HG02870 (cell line): ENCODE results near the gene MIER2.

Experiments
- ATAC-seq: cut with Tn5 transposase; IDR thresholded peaks from one replicate; pipeline ENCODE4 v1.9.1; 2021; ENCODE audit warnings: mild to moderate bottlenecking, moderate library complexity; ENCODE audit not compliant: unreplicated experiment

Gene MIER2

DNA sequence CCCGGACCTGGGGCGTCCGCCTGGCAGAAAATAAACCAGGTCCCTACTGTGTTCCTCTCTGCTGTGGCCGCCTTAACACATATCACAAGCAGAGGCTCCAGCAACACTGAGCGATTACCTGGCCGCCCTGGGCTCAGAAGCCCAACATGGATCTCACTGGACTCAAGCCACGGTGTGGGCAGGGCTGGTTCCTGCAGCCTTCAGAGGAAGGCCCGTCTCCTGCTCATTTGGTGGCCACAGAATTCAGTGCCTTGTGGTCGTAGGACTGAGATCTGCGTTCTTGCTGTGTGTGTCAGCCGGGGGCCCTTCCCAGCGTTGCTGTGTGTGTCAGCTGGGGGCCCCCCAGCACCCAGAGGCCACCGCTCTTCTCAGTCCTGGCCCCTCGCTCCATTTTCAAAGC, 34.1 kb upstream of the MIER2 start:
- ATAC-seq = no peak

DNA sequence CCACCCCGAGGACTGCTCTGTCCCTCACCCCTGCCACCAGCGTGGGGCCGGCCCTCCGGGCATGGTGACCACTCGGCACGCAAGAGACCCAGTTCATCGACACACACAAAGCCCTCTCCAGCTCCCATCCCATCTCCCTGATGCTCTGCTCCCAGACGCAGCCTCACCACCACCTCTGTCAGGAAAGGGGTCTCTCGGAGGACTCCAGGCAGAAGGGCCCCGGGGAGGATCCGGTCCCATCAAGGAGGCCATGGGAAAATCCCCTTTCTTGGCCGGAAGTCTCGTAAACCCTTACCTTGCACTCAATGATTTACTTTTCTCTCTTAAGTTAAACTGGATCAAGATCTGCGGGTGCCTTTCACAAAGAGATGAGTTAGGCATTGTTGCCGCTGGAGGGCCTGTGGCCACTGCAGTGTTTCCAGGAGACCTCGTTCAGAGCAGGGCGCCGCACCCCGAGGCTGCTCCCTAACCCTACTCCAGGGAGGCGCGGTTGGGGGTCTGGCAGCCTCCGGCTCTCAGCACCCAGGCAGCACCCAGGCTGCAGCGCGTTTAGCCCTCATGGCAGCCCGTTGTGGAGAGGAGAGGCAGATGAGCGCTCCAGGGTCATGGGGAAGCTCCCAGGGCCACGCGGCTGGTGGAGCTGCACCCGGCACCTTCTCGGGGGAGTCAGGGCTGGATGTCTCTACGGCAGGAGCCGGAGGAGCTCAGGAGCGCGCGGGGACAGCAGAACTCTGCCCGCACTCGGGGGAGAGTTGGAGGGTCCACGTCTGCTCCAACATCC, 33.4 kb upstream of the MIER2 start:
- no peak for ATAC-seq

DNA sequence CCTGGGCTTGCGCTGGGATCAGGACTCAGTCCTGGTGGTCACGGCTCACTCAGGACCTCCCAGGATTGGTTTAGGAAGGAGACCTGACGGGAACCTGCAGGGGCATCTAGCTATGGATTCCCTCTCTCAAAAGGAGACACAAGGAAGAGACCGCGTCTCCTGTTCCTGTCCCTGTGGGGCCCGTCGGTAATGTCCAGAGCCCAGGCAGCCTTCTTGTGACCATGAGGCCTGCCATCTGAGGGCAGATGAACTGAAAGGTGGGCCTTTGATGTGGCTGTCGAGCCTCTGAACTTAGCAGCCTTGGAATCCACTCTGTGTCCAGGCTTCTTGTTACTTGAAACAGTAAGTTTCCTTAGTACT, 31.5 kb upstream of the MIER2 start:
- ATAC-seq = no peak

DNA sequence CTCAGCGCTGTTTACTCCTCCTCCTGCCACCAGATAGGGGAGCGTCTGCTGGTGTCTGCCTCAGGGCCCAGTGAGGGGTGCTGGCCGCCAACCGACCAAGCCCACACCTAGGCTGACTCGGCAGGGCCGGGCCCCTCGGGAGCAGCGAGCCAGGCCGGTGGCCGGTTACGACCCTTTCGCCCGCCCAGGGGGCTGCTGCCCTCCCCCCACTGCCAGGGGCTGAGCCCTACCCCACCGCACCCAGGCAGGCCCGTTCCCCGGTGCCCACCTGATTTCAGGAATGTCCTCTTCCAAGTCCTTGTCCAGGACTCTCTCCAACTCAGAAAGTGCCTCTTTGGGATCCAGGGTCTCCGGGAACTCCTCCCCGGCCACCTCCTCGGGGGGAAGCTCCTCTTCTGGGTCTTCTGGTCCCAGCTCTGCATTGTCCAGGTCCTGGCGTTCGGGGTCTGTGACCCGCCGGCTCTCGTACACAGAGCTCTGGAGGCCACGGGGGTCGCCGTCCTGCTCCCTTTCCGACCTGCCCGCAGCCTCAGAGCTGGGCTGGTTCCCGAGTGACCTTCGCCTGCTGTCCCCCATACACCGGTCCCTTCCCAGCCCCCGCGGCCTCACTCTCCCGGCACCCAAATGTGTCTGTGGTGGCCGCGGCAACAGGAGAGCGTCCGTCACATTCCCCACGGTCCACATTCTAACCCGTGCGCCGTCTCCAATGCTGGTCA, 31.0 kb upstream of the MIER2 start:
- no peak for ATAC-seq

DNA sequence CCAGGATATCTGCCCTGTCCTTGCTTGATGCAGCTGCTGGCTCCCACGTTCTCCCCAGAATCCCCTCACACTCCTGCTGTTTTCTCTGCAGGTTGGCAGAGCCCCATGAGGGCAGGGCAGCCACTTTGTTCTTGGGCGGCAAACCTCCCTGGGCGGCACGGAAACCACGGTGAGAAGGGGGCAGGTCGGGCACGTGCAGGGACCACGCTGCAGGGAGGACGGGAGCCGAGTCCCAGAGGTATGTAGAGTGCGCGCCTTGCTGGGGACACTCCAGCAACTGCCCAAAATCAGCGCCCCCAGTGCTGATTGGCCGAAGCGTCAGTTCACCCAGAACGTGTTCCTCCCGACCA, 30.3 kb upstream of the MIER2 start:
- ATAC-seq = no peak

DNA sequence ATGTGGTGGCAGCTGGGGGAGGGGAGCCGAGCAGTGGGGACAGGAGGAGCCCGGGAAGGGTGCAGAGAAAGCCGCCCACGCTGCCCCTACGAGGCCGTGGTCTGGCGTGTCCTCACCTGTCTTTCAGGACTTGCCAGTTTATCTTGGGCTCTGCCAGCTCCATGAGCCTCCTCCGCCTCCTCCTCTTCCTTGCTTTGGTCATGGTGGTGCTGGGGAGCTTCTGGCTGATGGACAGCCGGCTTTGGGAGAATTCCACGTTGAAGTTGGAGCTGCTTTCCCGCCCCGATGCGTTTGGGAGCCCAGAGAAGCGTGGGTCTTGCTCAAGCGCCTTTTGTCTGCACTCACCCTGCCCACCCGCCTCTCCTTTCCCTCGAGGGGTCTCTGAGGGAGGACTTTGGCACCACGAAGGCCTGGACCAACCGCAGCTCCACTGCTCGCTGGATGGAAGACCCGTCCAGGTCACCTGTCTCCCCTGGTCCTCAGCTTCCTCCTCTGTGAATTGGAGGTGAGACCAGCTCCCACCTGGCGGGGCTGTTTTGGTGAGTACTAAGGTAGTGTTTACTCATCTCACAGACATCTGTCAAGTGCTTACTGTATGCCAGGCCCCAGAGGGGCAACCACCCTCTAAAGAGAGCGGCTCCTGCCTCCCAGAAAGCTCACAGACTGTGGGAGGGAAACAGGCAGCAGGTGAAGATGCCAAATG, 29.7 kb upstream of the MIER2 start:
- no peak for ATAC-seq

DNA sequence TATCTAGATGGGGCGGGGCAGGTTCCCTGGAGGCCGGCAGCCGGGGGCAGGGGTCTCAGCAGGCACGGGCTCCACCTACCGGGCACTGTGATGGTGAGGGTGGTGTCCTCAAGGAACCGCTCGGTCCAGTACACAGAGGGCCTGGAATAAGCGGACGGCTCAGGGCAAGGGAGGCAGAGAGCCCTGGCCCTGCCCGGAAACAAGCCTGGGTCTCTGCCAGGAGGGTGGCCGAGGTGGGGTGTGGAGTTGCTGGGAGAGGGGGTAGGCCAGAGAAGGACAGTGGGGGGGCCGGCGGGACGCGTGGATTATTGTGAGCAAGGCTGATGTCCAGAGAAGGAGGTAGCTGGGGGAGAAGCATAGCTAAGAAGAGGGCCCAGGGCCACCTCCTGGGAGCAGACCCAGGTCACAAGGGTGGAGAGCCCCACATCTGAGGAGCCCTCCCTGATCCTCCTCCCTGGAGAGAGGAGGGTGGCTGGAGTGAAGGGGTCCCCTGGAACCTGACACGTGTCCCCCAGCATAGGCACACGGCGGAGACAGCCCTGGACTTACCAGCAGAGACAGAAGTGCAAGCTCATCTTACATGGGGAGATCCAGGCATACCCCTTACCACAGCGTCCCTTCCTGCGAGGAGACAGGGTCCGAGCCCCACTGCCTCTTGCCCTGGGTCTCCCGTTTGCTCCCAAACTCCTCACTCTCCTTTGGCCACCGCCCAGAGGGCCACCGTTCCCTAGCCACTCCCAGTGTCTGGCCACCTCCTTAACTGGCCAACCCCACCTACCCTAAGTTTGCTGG, 29.0 kb upstream of the MIER2 start:
- no peak for ATAC-seq

DNA sequence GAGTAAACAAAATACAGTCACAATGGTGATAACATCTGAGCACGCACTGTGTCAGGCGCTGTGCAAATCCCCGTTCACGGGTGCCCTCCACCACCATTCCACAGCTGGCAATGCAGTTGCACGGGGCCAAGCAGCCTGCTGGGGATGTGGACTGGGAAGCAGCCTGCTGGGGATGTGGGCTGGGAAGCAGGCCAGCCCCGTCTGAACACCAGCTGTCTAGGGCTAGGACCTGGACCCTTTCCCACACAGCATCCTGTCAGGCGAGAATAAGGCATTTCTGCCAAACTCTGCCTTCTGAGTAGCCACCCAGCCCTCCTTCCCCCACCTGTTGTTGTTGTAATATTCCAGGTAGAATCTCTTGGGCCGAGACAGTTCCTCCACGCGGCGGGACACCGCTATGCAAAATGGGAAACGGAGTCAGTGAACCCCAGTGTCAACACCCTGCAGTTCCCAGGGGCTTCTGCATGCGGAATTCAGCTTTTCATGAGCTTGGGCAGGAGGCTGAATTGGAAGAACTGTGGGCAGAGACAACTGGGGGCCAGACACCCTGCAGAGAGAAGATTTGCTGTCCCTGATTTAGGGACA, 27.8 kb upstream of the MIER2 start:
- no peak for ATAC-seq

DNA sequence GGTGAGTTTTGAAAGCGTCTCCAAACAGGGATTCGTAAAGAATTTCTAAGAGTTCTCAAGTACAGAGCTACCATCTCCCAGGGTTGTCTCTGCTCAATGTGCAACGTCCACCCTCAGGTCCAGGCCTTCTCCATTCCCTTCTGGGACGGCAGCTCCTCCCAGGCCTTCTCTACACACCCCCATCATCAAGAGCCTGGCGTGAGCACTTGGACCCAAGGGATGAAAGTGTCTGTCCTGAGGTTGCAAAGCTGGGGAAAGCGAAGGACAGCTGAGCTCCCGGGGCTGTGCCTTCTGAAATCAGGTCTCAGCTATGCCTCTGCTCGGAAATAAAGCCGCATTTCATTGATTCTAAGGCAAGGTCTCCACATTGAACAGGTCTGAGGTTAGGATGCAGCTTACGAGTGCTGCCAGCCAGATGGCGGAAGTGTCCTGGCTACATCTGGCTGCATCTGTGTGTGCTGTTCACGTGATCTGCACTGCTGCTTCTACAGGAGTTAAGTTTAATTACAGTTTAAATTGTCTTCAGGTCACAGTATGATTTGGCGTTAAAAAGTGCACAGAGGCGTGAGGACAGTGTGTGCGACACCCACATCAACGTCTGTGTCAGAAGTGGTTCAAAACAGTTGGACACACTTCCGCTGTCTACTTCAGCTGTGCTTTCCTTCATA, 27.0 kb upstream of the MIER2 start:
- ATAC-seq = no peak

DNA sequence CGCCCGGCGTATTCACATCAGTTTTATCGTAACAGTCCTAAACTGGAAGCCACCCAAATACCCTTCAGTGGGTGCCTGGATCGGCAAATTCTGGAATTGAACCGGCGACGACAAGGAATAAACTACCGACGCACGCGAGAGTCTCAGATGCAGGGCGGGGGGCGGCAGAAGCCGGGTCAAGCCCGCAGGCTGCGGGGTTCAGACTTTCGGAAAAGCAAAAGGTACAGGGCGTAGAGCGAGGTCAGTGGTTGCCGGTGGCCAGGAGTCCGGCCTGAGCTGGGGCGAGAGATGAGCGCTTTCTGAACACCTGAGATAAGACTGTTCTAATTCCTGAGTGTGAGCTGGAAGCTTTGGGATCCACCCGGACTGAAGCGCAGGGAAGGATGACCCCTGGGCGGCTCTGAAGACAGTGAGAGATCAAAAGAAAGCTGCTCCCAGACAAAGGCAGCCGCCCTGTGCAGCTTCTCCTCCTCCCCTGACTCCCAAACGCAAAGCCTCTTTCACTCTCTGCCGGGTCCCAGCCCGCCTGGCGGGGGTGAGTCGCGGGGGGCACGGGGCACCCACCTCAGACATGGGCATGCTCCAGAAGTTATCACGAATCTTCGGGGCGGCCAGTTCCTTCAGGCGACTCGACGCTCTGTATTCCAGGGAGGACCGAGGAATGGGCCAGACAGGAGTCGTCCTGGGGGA, 26.2 kb upstream of the MIER2 start:
- no peak for ATAC-seq

DNA sequence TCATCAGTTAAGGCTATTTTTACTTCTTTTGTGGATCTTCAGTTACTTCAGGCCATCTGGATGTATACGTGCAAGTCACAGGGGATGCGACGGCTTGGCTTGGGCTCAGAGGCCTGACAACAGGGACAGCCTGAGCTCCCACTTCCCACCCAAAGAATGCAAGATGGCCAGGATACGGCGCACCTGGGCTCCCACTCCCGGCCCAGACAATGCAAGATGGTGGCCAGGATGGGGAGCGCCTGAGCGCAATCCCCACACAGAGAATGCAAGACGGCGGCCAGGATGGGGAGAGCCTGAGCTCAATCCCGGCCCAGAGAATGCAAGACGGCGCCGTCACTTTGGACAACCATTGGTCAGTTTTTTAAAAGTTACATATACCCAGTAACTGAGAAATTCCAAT, 25.3 kb upstream of the MIER2 start:
- ATAC-seq = no peak

DNA sequence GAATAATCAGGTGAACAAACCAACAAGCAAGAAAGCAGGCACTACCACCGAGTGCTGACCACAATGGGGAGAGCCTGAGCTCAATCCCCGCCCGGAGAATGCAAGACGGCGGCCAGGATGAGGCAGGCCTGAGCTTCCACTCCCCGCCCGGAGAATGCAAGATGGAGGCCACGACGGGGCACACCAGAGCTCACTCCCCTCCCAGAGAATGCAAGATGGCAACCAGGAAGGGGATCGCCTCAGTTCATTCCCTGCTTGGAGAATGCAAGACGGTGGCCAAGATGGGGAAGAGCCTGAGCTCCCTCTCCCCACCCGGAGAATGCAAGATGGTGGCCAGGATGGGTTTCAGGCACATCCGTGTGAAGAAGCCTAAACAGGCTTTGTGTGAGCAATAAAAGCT, 24.7 kb upstream of the MIER2 start:
- ATAC-seq = no peak

DNA sequence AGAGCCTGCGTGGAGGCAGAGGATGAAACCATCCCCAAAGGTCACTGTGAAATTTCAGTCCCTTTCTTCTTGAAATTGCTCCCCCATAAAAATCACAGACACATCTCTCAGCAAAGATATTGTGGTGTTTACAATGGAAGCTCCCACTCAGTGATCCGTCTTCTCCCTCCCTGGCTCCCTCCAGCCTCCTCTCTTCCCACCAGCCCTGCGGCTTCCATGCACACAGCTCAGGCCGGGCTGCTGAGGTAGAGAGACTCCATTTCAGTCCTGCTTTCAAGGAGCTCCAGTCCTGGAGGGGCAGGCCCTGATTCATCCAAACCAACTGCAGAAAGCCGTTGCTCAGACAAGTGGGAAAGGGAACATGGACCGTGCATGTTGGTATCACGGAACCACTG, 24.0 kb upstream of the MIER2 start:
- no peak for ATAC-seq

DNA sequence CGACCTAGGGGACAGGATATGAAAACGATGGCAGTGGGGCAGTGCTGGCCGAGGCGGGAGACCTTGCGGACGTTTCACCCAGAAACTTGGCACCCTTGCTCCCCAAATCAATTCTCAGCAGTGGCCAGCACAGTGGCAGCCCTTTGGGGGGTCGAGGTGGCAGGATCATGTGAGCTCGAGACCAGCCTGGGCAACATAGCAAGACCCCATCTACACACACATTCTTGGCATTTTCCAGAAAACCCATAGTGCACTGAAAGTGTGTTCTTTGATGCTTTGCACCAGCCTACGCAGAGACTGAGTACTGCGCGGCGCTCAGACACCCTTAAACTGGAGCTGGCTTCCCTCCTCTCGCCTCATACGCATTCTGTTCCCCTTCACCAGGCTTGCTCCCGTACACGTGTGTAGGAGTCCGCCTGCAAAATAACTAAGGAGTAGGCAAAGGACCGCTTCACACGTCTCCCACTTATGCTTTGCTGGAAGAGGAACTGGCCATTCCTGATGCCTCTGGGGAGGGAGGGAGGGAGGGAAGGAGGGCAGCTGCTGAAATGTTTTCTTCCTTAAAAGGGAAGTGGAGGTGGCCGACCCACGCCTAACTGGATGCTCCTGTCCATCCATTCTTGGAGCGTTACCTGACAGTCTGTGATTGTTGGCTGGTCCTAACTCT, 23.5 kb upstream of the MIER2 start:
- ATAC-seq = no peak

DNA sequence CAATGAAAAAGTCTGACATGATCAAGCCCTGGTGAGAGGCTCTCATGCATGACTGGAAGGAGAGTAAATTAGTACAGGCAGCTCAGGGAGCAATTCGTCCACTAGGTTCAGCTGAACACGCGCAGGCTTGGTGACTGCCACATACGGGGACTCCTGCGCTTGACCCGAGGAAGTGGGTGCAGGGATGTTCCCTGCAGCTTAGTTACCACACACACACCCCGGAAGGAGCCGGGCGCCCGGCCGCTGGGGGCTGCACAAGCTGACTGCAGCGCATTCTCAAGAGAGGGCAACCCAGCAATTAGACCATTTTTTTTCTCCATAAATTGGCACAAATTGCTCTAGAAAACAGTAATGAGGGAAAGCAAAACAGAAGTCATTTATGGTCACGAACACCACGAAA, 23.0 kb upstream of the MIER2 start:
- no peak for ATAC-seq

DNA sequence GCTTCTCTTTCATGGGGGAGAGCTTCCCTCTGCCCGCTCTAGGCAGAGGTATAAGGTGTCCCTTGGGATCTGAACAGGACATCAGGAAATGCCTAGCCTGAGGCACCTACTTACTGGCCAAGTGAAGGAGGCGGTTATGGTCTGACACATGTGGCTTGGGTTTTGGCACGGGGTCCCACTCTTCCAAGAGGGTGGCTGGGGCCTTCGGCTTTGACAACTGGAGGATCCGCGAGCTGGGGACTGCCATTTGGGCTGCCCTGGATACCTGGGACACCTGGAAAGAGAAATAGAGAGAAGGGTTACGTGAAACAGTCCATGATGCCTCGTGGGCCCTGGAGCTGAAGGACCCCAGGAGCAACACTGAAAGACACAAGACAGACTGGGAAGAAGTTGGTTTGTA, 22.4 kb upstream of the MIER2 start:
- ATAC-seq = no peak

DNA sequence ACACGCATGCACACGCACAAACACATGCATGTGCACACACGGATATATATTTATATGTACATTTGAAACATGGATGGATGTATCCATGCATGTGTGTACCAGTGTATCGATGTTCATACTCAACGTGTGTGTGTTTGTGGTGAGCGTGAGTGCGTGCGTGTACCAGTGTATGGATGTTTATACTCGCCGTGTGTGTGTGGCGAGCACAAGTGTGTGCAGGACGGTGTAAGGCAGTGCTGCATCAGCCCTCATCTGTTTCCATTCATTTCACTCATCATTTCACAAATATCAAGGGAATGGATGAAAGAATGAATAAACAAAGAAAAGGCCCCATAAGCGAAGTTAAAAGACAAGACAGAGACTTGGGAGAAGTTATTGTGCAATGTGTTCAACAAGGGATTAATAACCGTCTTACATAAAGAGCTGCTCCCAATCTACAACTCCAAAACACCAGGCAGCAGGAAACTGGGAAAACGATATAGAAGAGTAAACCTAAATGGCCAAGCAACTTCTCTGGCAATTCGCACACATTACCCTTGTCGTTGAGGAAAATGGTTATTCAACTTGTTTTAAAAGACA, 21.7 kb upstream of the MIER2 start:
- ATAC-seq = no peak

DNA sequence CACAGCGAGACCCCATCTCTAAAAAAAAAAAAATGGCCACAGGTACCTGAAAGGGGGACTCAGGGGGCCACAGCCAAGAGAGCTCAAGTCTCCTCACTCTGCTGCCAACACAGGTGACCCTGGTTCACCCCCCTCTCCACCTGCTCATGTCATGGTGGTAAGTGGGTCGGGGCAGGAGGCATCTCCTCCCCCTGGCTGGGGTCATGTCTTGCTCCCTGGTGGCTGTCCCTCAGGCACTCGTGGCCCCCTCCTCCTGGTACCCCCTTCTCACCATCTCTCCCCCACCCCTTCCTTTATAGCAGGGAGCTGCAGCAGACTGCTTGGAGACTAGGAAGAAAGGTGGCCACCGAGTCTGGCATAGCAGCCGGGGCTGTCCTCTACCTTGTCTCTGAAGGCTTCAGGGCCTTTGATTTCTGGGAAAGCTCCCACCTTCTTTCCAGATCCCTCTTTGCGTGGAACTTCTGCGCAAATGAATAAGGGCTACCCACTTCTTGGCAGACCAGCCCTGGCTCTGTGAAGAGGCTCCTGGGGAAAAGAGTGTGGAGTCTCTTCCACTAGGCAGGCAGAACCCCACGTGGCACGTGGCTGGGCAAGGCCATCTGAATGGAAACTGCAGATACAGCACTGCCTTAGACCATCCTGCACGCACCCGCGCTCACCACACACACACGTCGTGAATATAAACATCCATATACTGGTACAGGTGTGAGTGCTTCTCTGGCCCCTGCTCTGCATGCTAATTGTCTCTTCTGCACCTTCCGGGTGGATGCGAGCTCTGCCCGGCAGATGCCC, 20.1 kb upstream of the MIER2 start:
- ATAC-seq = no peak
